HFF-Myc (cell line): ENCODE data around the gene CYRIA.

ENCODE experiments used
- DNase-seq: peaks from one replicate; pipeline ENCODE4 v3.0.0-alpha.2; 2011; ENCODE audit warnings: low read depth; ENCODE audit errors: extremely low read depth
- H3K4me3 ChIP-seq: replicated peaks from 2 replicates; pipeline ENCODE4 v1.5.1; 2011; ENCODE audit warnings: low read depth, mild to moderate bottlenecking, control low read depth, low read length
- CTCF ChIP-seq: IDR thresholded peaks from 2 replicates; pipeline ENCODE4 v1.5.1; 2012; ENCODE audit warnings: mild to moderate bottlenecking, low read depth, low read length, control low read depth; ENCODE audit errors: missing control alignments

Gene CYRIA

DNA sequence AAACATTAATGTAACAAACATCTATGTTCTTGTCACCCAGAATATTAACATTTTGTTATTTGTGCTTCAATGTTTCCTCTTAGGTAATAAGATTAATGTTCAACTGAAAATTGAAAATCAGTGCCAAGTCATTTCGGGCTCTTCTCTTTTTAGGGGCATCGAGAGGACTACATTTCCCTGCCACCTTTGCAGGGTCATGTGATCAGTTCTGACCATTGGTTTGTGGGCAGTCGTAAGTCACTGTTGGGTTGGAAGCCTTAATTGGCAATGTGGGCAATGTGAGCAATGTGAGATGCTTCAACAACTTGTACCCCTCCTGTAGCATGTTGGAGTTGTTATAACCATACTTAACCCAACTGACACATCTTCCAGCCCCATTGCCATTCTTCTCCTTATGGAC, 10.1 kb upstream of the CYRIA start:
- no peak for DNase-seq
- H3K4me3 ChIP-seq: no peak overlapping the region
- no peak for TF ChIP-seq CTCF

- H3K4me3 ChIP-seq: no peak overlapping the region
- DNase-seq: no peak
- TF ChIP-seq CTCF: no peak
Observed at GRCh38 chr2:16674154-16674553, 8.5 kb upstream of the CYRIA start.

GRCh38 chr2:16671760-16672159, 6.1 kb upstream of the CYRIA start:
- DNase-seq: no peak
- TF ChIP-seq CTCF: no peak
- no peak overlapping the region for H3K4me3 ChIP-seq

DNA sequence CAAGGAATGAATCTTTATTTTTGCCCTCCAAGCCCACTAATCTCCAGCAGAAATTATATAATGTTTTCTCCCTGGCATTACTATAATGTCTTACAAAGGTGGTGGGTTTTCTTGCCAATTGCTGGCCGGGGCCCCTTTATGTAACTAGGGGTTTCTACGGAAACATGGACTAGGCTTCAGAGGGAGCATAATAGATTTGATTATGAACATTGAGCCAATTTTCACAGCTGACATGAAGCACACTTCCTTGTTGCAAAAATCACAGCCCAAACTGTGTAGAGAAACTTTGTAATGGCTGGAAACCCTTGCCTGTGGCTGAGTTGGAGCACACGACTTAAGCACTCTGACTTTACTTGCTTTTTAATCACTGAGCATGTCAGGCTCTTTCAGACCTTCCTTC, 3.8 kb upstream of the CYRIA start:
- no peak for DNase-seq
- no peak overlapping the region for H3K4me3 ChIP-seq
- TF ChIP-seq CTCF: no peak

GRCh38 chr2:16666449-16666801, 791 bp upstream of the CYRIA start:
- H3K4me3 ChIP-seq: no peak overlapping the region
- TF ChIP-seq CTCF: no peak
- no peak for DNase-seq

GRCh38 chr2:16664809-16665747, 556 bp downstream of the CYRIA start:
- no peak for TF ChIP-seq CTCF
- no peak for DNase-seq
- 0 out of 2 replicates have a peak overlapping the region, but pooled peaks have one; percentile 9 for H3K4me3 ChIP-seq
